AG09309 (cell line): Measurements from ENCODE around the gene PLEKHA7.

ENCODE experiments used
- DNase-seq: peaks from one replicate; pipeline ENCODE4 v3.0.0-alpha.2; 2010; ENCODE audit warnings: low read depth
- H3K4me3 ChIP-seq: 2 replicates; pipeline ENCODE4 v1.5.1; 2011; ENCODE audit warnings: mild to moderate bottlenecking, low read depth, low read length, moderate library complexity; ENCODE audit not compliant: control insufficient read depth
- TF ChIP-seq, protein P1 (sequence below): IDR thresholded peaks from 2 replicates; pipeline ENCODE4 v1.5.1; 2011; ENCODE audit warnings: mild to moderate bottlenecking, low read depth, low read length, inconsistent platforms; ENCODE audit not compliant: insufficient read depth, control insufficient read depth; ENCODE audit errors: missing control alignments

The PLEKHA7 gene

DNA sequence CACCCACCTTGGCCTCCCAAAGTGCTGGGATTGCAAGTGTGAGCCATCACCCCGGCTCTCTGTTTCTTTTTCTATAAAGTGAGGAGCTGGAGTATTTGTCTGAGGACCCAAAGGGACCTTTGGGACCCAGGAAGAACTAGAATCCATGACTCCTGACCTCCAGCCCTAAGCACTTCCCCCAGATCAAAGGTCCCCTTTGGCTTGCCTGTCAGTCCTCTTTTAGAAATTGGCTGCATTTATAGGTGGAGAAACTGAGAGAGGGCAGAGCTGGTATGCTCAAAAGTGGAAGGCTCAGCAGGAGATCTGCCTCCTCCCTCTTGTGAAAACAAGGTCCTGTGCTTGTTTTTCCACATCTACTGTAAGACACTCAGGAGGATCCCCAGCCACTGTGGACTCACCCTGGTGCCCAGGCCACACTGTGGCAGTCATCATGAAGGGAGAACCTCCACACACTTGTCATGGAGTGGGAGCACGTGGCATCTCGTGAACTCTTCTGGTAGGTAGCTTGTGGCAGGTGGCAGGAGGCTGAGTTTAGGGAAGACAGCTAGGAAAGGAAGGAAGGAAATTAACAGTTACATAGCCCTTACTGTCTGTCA, 12.4 kb upstream of the PLEKHA7 start:
- TF ChIP-seq, protein P1, sequence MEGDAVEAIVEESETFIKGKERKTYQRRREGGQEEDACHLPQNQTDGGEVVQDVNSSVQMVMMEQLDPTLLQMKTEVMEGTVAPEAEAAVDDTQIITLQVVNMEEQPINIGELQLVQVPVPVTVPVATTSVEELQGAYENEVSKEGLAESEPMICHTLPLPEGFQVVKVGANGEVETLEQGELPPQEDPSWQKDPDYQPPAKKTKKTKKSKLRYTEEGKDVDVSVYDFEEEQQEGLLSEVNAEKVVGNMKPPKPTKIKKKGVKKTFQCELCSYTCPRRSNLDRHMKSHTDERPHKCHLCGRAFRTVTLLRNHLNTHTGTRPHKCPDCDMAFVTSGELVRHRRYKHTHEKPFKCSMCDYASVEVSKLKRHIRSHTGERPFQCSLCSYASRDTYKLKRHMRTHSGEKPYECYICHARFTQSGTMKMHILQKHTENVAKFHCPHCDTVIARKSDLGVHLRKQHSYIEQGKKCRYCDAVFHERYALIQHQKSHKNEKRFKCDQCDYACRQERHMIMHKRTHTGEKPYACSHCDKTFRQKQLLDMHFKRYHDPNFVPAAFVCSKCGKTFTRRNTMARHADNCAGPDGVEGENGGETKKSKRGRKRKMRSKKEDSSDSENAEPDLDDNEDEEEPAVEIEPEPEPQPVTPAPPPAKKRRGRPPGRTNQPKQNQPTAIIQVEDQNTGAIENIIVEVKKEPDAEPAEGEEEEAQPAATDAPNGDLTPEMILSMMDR: no peak
- DNase-seq: no peak
- no peak overlapping the region for H3K4me3 ChIP-seq

DNA sequence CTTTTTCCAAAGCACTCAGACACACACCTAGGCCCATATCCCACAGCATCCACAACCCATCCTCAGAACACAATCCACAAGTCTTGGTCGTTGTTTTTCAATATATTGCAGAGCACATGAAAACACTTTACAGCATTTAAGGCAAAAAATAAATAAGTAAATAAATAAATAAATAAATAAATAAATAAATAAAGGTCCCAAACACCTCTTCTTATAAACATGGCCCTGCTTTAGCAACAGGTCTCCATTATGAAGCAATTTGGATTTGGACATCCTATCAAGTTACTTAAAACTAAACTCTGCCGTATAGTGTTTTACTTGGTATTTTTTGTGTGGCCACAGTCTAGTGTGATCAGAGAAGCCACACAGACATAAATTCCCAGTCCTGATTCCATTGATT, 10.7 kb upstream of the PLEKHA7 start:
- DNase-seq: no peak
- no peak overlapping the region for H3K4me3 ChIP-seq
- TF ChIP-seq, protein P1: no peak

DNA sequence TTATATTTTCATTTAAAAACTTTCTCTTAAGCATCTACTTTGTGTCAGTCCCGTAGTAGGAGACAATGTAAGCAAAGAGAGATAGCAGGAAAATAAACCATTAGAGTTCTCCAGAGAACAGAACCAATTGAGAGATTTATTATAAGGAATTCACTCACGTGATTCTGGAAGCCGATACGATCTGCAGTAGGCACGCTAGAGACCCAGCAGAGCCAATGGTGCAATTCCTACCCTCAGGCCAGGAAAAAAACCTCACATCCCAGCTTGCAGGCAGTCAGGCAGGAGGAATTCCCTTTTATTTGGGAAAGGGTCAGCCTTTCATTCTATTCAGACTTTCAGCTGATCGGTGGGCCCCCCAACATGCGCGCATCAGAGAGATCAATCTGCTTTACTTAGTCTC, 7.3 kb upstream of the PLEKHA7 start:
- DNase-seq: no peak
- TF ChIP-seq, protein P1: no peak
- H3K4me3 ChIP-seq: no peak overlapping the region

DNA sequence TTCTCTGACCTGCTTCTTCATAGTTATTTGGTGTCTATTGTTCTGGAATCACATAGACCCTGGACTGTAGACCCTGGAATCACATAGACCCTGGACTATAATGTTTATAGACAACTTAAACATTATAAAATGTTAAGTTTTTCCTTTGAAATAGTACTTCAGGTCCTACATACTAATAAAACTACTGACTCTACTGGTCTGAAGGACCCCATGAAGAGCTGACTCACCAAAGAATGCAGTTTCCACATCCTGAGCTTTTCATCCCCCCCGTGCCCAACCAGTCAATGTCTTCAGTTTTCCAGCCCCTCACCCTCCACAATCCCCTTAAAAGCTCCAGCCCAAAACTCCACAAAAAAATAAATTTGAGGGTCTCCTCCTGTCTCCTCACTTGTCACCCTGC, 6.6 kb upstream of the PLEKHA7 start:
- DNase-seq: no peak
- no peak overlapping the region for H3K4me3 ChIP-seq

DNA sequence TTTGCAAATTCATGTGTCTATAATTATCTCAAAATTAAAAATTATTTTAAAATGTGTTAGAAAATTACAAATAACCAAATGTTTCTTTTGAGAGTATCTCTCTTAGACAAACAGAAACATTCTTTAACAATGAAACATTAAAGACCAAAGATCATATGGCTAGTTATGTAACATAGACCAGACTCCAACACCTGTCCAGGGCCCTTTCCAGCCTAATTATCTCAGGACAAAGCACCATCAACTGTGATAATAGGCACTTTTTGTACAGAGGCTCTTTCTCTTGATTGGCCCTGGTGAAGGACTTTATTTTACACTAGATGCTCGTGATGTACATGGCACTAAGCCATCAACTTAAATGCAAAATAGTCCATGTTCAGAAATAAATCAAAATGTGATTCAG, 5.0 kb upstream of the PLEKHA7 start:
- no peak overlapping the region for H3K4me3 ChIP-seq
- TF ChIP-seq, protein P1: no peak
- DNase-seq: no peak

More for the DNA sequence above, 6.6 kb upstream of the PLEKHA7 start:
- TF ChIP-seq, protein P1: no peak

DNA sequence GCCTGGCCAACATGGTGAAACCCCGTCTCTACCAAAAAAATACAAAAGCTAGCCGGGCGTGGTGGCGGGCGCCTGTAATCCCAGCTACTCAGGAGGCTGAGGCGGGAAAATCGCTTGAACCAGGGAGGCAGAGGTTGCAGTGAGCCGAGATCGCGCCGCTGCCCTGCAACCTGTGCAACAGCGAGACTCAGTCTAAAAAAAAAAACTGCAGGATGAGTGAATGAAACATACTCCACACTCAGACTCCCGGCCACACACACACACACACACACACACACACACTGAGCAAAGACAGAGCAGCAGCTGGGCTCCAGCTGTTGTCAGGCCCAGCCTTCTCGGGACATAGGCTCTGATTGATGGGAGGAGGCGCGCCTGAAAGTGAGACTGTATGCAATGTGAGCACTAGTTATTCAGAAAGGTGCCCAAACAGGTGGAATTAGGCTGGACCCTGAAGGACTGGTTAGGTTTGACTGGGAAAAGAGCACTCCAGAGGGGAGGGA, 1.5 kb upstream of the PLEKHA7 start:
- TF ChIP-seq, protein P1: no peak
- DNase-seq: no peak
- H3K4me3 ChIP-seq: no peak overlapping the region

DNA sequence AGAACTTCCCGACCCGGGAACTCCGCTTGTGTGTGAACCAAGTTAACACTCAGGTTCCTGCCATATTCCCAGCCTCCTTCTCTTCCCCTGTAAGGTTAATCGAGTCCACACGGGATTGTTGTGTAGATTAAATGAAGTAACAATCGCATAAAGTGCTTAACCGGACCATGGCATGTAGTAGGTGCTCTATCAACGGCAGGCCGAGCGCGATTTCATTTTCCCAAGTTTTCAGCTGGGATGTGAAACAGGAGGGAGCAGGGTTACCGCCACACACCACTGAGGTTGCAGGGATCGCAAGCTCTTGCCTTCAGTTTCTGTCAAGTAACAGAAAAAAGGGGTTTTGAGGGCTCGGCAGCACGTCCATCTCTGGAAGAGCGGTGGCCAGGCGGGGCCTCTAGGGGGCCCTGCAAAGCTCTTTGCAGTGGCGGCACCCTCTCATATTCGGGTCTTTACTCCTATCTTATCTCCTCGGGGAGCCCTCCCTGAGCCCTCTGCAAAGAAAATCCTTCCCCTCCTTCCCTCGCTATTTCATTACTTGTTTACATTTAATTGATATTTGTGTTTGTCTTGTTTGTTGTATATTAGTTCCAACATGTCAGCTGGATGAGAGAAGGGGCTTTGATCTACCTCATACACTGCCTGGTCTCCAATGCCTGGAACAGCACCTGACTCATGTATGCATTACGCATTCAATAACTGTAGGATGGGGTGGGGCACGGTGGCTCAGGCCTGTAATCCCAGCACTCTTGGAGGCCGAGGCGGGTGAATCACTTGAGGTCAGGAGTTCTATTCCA, 816 bp upstream of the PLEKHA7 start:
- DNase-seq: no peak
- TF ChIP-seq, protein P1: no peak
- H3K4me3 ChIP-seq: no peak overlapping the region
